Activated naive CD4-positive, alpha-beta T cell treated with anti-CD3 and anti-CD28 coated beads, Interleukin-2, amount 50 U/mL, for 24 hours (primary cell): ENCODE data around the gene DOCK4.
"Not testable (repeated sequence)": the region's sequence is repeated elsewhere in the genome, so short reads cannot be mapped to it uniquely, and the experiment has no call there.

Source experiments
- H3K27ac Mint-ChIP-seq: one replicate; pipeline ENCODE4 v1.8.0; 2021; ENCODE audit warnings: mild to moderate bottlenecking, mixed read lengths
- H3K27me3 Mint-ChIP-seq: one replicate; pipeline ENCODE4 v1.8.0; 2021; ENCODE audit warnings: mixed read lengths
- H3K36me3 Mint-ChIP-seq: one replicate; pipeline ENCODE4 v1.8.0; 2021; ENCODE audit warnings: mixed read lengths
- H3K4me1 Mint-ChIP-seq: one replicate; pipeline ENCODE4 v1.8.0; 2021; ENCODE audit warnings: mixed read lengths
- H3K4me3 Mint-ChIP-seq: one replicate; pipeline ENCODE4 v1.8.0; 2021; ENCODE audit warnings: mild to moderate bottlenecking, mixed read lengths
- H3K9me3 Mint-ChIP-seq: one replicate; pipeline ENCODE4 v1.8.0; 2021; ENCODE audit warnings: mixed read lengths

The DOCK4 gene

DNA sequence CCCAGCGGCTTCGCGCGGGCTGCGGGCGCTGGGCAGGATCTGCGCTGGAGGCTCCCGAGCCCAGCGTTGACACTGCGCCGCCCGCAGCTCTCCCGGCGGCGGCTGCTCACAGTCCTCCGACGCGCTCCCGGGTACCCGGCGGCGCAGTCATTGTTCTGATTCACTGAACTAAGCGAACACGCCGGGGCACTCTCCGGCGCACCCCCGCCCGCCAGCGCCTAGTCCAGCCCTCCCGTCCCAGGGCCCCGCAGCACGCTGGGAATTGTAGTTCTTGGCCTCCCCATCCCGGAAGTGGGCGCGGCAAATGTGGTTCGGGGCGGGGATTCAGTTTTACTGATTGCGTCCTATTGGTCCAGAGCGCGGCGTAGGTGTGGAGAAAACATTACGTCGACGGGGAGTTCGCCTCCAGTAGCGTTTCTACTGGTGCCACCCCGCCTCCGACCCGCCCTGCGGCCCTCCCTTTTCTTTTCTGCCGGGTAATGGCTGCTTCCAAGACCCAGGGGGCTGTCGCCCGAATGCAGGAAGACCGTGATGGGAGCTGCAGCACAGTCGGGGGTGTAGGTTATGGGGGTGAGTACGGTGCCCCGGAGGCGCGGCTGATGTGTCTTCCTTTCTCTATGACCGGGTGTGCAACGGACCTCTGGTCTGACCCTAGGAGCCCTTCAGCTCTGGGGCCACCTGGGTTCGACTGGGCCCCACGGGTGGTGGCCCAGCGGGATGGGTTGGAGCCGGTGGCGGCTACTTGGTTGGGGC, at the start of gene DOCK4, which contains the start of gene ZNF277:
Gene DOCK4, minus strand, starts transcription at position 162 of the 753 bp plus-strand sequence. CDS start 261 bp downstream, outside the sequence.
Gene ZNF277, plus strand, starts transcription at position 458 of the 753 bp plus-strand sequence. Its CDS starts 22 bp downstream, at position 480.
- H3K36me3 Mint-ChIP-seq = peaks cover 2% of the 10 kb centered on the region
- H3K9me3 Mint-ChIP-seq = no peaks in the 10 kb centered on the region

GRCh38 chr7:112255388-112255720, 49.2 kb upstream of the DOCK4 start:
- no peaks in the 10 kb centered on the region for H3K9me3 Mint-ChIP-seq
- peaks cover 7% of the 10 kb centered on the region for H3K36me3 Mint-ChIP-seq
- no peak overlapping the region for H3K4me3 Mint-ChIP-seq
- no peaks in the 10 kb centered on the region for H3K27me3 Mint-ChIP-seq
- peaks cover 59% of the 10 kb centered on the region for H3K4me1 Mint-ChIP-seq
- no peak overlapping the region for H3K27ac Mint-ChIP-seq

More for the DNA sequence above, at the start of gene DOCK4, which contains the start of gene ZNF277:
- Mint-ChIP-seq H3K4me1 (peaks cover 46% of the 10 kb centered on the region), H3K27ac (peak within 1 kb of the TSS; percentile 94), H3K27me3 (peaks cover 25% of the 10 kb centered on the region), H3K4me3 (peak within 1 kb of the TSS; percentile 99)

GRCh38 chr7:112254709-112255387, 48.6 kb upstream of the DOCK4 start:
- Mint-ChIP-seq H3K4me1 (peaks cover 60% of the 10 kb centered on the region), H3K4me3 (no peak overlapping the region), H3K27ac (no peak overlapping the region), H3K27me3 (no peaks in the 10 kb centered on the region), H3K36me3 (peaks cover 7% of the 10 kb centered on the region), H3K9me3 (no peaks in the 10 kb centered on the region)

DNA sequence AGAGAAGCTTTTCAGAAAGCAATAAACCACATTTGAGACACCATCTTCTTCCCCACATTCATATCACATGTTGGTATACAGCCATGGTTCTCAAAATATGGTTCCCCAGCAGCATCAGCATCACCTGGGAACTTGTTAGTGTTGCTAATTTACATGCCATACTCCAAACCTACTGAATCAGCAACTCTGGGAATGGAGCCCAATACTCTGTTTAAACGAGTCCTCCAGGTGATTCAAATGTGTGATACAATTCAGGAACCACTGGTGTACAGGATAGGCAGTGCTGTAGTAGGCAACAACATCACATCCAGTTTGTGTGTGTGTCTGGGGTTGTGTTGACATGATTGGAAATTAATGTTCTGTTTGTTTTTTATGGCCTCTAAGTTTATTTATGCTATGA, 48.0 kb upstream of the DOCK4 start:
- Mint-ChIP-seq H3K4me3 (no peak overlapping the region), H3K27me3 (no peaks in the 10 kb centered on the region), H3K27ac (no peak overlapping the region), H3K36me3 (peaks cover 7% of the 10 kb centered on the region), H3K9me3 (no peaks in the 10 kb centered on the region), H3K4me1 (peaks cover 60% of the 10 kb centered on the region)

DNA sequence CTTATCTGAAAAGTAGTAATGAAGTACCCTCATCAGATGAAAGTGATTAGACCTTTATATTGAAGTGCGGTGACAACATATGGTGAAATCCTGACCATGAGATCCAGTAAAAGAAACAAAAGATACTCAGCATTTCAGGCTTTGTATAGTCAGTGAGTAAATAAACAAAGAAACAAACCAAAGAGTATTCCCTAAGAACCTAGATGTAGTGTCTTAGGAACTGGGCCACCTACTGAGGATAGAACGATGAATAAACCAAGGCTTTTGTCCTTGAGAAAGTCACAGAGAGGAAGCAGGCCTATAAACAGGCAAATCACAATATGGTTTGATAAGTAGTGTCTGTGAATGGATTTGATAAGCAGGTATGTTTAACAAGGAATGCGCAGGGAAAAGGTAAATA, 46.5 kb upstream of the DOCK4 start:
- Mint-ChIP-seq H3K4me1 (peaks cover 61% of the 10 kb centered on the region), H3K27ac (no peak overlapping the region), H3K27me3 (no peaks in the 10 kb centered on the region), H3K4me3 (no peak overlapping the region), H3K9me3 (no peaks in the 10 kb centered on the region), H3K36me3 (peaks cover 5% of the 10 kb centered on the region)

GRCh38 chr7:112252141-112252540, 45.9 kb upstream of the DOCK4 start:
- Mint-ChIP-seq H3K36me3 (peaks cover 7% of the 10 kb centered on the region), H3K4me3 (no peak overlapping the region), H3K27me3 (no peaks in the 10 kb centered on the region), H3K4me1 (peaks cover 61% of the 10 kb centered on the region), H3K27ac (no peak overlapping the region), H3K9me3 (no peaks in the 10 kb centered on the region)

DNA sequence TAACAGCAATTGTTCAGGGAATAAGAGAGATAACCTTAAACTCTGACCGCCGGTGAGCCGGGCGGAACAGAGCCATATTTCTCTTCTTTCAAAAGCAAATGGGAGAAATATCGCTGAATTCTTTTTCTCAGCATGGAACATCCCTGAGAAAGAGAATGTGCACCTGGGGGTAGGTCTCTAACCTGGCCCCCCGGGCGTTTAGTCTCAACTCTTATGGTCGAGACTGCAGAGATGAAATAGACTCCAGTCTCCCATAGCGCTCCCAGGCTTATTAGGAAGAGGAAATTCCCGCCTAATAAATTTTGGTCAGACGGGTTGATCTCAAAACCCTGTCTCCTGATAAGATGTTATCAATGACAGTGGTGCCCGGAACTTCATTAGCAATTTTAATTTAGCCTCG, 43.8 kb upstream of the DOCK4 start:
- H3K36me3 Mint-ChIP-seq = peaks cover 12% of the 10 kb centered on the region
- not testable (repeated sequence) for H3K27me3 Mint-ChIP-seq, H3K27ac Mint-ChIP-seq, H3K4me3 Mint-ChIP-seq, H3K9me3 Mint-ChIP-seq
- H3K4me1 Mint-ChIP-seq = peaks cover 51% of the 10 kb centered on the region

DNA sequence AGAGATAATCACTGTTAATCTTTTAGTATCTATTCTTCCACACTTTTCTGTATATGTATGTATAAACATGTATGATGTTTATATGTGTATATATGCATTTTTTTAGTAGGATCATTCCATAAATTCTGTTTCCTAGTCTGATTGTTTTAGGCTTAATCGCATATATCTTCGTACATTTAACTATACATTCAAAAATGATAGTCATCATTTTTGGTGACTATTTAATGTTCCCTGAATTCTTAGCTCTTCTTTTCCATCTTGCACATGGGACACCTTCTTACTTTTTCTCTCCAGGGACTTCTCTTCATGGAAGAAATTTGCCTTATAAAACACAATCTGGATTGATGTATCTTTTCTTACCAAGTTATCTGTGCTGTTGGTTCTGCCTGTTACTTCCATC, 42.4 kb upstream of the DOCK4 start:
- H3K4me1 Mint-ChIP-seq = peaks cover 37% of the 10 kb centered on the region
- peaks cover 13% of the 10 kb centered on the region for H3K36me3 Mint-ChIP-seq
- no peak overlapping the region for H3K4me3 Mint-ChIP-seq
- H3K27me3 Mint-ChIP-seq = no peaks in the 10 kb centered on the region
- no peaks in the 10 kb centered on the region for H3K9me3 Mint-ChIP-seq
- no peak overlapping the region for H3K27ac Mint-ChIP-seq

GRCh38 chr7:112238852-112239610, 32.8 kb upstream of the DOCK4 start:
- Mint-ChIP-seq H3K4me1 (no peaks in the 10 kb centered on the region), H3K27me3 (no peaks in the 10 kb centered on the region), H3K9me3 (peaks cover 22% of the 10 kb centered on the region), H3K27ac (no peak overlapping the region), H3K4me3 (no peak overlapping the region), H3K36me3 (peaks cover 27% of the 10 kb centered on the region)

- no peak overlapping the region for H3K27ac Mint-ChIP-seq
- H3K27me3 Mint-ChIP-seq = no peaks in the 10 kb centered on the region
- peaks cover under 1% of the 10 kb centered on the region for H3K4me1 Mint-ChIP-seq
- H3K36me3 Mint-ChIP-seq = peaks cover 28% of the 10 kb centered on the region
- H3K9me3 Mint-ChIP-seq = peaks cover 25% of the 10 kb centered on the region
- H3K4me3 Mint-ChIP-seq = no peak overlapping the region
Observed at GRCh38 chr7:112238330-112238729, 32.1 kb upstream of the DOCK4 start.

- peaks cover 7% of the 10 kb centered on the region for H3K4me1 Mint-ChIP-seq
- no peak overlapping the region for H3K27ac Mint-ChIP-seq
- H3K9me3 Mint-ChIP-seq = peaks cover 24% of the 10 kb centered on the region
- H3K4me3 Mint-ChIP-seq = no peak overlapping the region
- peaks cover 31% of the 10 kb centered on the region for H3K36me3 Mint-ChIP-seq
- H3K27me3 Mint-ChIP-seq = no peaks in the 10 kb centered on the region
Observed at GRCh38 chr7:112236597-112236996, 30.4 kb upstream of the DOCK4 start.

DNA sequence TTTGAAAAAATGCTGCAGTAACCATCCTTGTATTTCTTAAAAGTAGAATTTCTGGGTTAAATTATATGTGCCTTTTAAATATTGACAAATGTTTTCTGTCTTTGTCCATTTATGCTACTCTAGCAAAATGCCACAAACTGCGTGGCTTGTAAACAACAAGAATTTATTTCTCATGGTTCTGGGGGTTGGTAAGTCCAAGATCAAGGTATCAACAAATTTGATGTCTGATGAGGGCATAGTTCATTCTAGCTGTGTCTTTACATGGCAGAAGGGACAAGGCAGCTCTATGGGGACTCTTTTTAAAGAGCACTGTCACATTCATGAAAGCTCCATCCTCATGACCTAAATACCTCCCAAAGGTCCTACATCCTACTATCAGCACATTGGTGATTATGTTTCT, 27.9 kb upstream of the DOCK4 start:
- peaks cover 4% of the 10 kb centered on the region for H3K9me3 Mint-ChIP-seq
- H3K36me3 Mint-ChIP-seq = peaks cover 23% of the 10 kb centered on the region
- no peak overlapping the region for H3K27ac Mint-ChIP-seq
- H3K27me3 Mint-ChIP-seq = no peaks in the 10 kb centered on the region
- H3K4me1 Mint-ChIP-seq = peaks cover 25% of the 10 kb centered on the region
- no peak overlapping the region for H3K4me3 Mint-ChIP-seq

DNA sequence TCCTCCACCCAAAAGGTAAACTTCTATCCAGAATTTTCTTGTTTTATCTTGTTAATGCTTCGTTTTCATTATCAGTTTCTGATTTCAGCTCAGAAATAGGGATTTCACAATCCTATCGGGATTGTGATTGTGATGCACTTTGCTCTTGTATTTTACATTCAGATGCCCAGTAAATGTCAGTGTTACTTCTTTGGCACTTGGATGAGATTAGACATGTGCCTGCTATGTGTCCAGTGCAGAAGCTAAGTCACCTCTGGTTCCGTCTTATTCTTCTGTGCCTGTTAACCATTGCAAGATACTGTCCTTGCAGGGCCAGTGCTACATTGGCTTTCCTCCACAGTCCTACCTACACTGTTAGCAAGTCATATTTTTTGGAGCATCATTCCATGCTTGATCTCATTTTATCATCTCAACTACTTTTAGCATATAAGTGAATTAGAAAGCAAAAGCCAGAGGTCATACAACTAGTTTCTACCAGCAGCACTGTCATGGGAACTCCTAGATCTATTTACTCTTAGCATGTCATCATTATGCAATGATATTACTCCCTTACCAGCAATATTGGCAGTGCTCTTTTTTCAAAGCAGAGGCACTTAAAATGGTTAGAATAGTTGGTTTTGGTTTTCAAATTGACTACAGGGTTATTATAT, 27.0 kb upstream of the DOCK4 start:
- Mint-ChIP-seq H3K4me1 (peaks cover 35% of the 10 kb centered on the region), H3K9me3 (peaks cover 6% of the 10 kb centered on the region), H3K27ac (no peak overlapping the region), H3K4me3 (no peak overlapping the region), H3K36me3 (peaks cover 25% of the 10 kb centered on the region), H3K27me3 (no peaks in the 10 kb centered on the region)

DNA sequence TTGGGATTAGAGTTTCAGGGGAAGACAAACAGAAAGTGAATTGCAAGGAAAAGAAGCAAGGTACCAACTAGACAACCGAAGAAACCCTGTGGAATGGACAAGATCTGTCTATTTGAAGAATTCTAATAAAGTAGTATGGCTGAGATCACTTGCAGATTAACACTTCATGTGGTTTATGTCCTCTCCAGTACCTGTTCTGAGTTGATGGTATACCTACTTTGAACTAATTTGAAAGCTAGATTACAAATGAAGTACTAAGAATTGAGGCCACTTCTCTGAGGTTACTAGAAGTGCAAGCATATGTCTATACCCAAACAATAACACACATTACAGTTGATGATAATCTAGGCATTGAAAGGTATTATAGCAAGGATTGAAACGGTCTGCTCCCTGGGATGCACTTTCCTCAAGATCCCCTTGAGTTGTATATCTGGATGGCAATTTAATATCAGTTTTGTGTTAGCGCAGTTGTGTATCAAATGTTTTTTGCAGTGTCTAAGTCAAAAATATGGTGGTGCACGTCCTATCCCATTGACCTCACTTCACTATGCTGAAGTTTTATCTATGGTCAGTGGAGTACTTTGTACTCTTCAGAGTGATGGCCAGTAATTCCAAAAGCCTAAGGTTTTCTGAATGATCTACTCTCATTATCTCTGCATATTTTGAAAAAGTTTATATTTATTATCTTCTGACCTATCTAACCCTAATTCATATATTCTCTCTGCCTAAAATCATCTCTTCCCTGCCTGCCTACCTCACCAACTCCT, 26.2 kb upstream of the DOCK4 start:
- H3K4me1 Mint-ChIP-seq = peaks cover 41% of the 10 kb centered on the region
- H3K27me3 Mint-ChIP-seq = no peaks in the 10 kb centered on the region
- H3K9me3 Mint-ChIP-seq = peaks cover 9% of the 10 kb centered on the region
- no peak overlapping the region for H3K4me3 Mint-ChIP-seq
- H3K36me3 Mint-ChIP-seq = peaks cover 24% of the 10 kb centered on the region
- no peak overlapping the region for H3K27ac Mint-ChIP-seq

DNA sequence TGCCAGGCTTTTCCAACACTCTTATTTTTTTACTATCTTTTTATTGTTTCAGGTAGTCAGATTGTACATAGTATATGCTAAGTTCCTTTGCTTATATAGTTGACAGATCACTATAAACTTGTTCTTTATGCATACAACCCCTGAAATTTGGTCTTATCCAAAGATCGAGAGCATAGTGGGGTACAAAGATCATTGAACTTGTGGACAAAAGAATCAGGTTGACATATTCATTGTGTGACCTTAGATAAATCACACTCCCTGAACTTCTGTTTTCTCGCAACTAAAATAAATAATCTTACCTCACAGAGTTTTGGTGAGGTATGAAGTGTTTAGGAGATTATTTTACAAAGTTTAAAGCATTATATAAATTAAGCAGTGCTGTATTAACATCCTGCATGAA, 22.4 kb upstream of the DOCK4 start:
- peaks cover 60% of the 10 kb centered on the region for H3K4me1 Mint-ChIP-seq
- peaks cover 5% of the 10 kb centered on the region for H3K9me3 Mint-ChIP-seq
- no peak overlapping the region for H3K27ac Mint-ChIP-seq
- peaks cover 21% of the 10 kb centered on the region for H3K36me3 Mint-ChIP-seq
- H3K27me3 Mint-ChIP-seq = no peaks in the 10 kb centered on the region
- H3K4me3 Mint-ChIP-seq = no peak overlapping the region
